ENCODE measurements around the gene ZC3H12C.

ZC3H12C gene

GRCh38 chr11:110156503-110156902 is 63.3 kb downstream of the ZC3H12C start:
- Mint-ChIP-seq H3K27ac (no peak overlapping the region), H3K36me3 (ENCODE audit: low read depth) (peaks cover 30% of the 10 kb centered on the region), H3K4me1 (peaks cover 14% of the 10 kb centered on the region), H3K27me3 (ENCODE audit: low read depth, poor library complexity) (no peaks in the 10 kb centered on the region), H3K9me3 (no peaks in the 10 kb centered on the region), H3K4me3 (no peak overlapping the region)
- no peak for DNase-seq
- TF ChIP-seq CTCF (IDR thresholded peaks at IDR 0.05): no peak

- peaks cover 38% of the 10 kb centered on the region for H3K36me3 Mint-ChIP-seq (ENCODE audit: low read depth)
- no peaks in the 10 kb centered on the region for H3K9me3 Mint-ChIP-seq
- peak overlapping the region; percentile 75 for H3K27ac Mint-ChIP-seq
- no peak for TF ChIP-seq CTCF (IDR thresholded peaks at IDR 0.05)
- H3K27me3 Mint-ChIP-seq (ENCODE audit: low read depth, poor library complexity): no peaks in the 10 kb centered on the region
- H3K4me3 Mint-ChIP-seq: no peak overlapping the region
- DNase-seq: no peak
- peaks cover 14% of the 10 kb centered on the region for H3K4me1 Mint-ChIP-seq
These were observed 65.4 kb downstream of the ZC3H12C start for GRCh38 chr11:110158317-110159200.

- H3K4me3 Mint-ChIP-seq: no peak overlapping the region
- no peak for TF ChIP-seq CTCF (IDR thresholded peaks at IDR 0.05)
- DNase-seq: no peak
- H3K27me3 Mint-ChIP-seq (ENCODE audit: low read depth, poor library complexity): no peaks in the 10 kb centered on the region
- peaks cover 14% of the 10 kb centered on the region for H3K4me1 Mint-ChIP-seq
- H3K27ac Mint-ChIP-seq: no peak overlapping the region
- H3K9me3 Mint-ChIP-seq: no peaks in the 10 kb centered on the region
- peaks cover 39% of the 10 kb centered on the region for H3K36me3 Mint-ChIP-seq (ENCODE audit: low read depth)
These were observed 66.3 kb downstream of the ZC3H12C start for GRCh38 chr11:110159476-110159875.

- DNase-seq: no peak
- no peak for TF ChIP-seq CTCF (IDR thresholded peaks at IDR 0.05)
- no peaks in the 10 kb centered on the region for H3K27me3 Mint-ChIP-seq (ENCODE audit: low read depth, poor library complexity)
- H3K36me3 Mint-ChIP-seq (ENCODE audit: low read depth): peaks cover 40% of the 10 kb centered on the region
- no peak overlapping the region for H3K27ac Mint-ChIP-seq
- no peak overlapping the region for H3K4me3 Mint-ChIP-seq
- peaks cover 14% of the 10 kb centered on the region for H3K4me1 Mint-ChIP-seq
- no peaks in the 10 kb centered on the region for H3K9me3 Mint-ChIP-seq
These were observed 66.8 kb downstream of the ZC3H12C start for GRCh38 chr11:110160016-110160415.

- Mint-ChIP-seq H3K4me1 (peaks cover 14% of the 10 kb centered on the region), H3K36me3 (ENCODE audit: low read depth) (peaks cover 40% of the 10 kb centered on the region), H3K4me3 (no peak overlapping the region), H3K27ac (no peak overlapping the region), H3K27me3 (ENCODE audit: low read depth, poor library complexity) (no peaks in the 10 kb centered on the region), H3K9me3 (no peaks in the 10 kb centered on the region)
- TF ChIP-seq CTCF (IDR thresholded peaks at IDR 0.05): no peak
- no peak for DNase-seq
These were observed 67.2 kb downstream of the ZC3H12C start for GRCh38 chr11:110160437-110160836.

GRCh38 chr11:110161061-110161460 is 67.9 kb downstream of the ZC3H12C start:
- Mint-ChIP-seq H3K4me1 (peaks cover 14% of the 10 kb centered on the region), H3K4me3 (no peak overlapping the region), H3K27ac (no peak overlapping the region), H3K27me3 (ENCODE audit: low read depth, poor library complexity) (no peaks in the 10 kb centered on the region), H3K9me3 (no peaks in the 10 kb centered on the region), H3K36me3 (ENCODE audit: low read depth) (peaks cover 38% of the 10 kb centered on the region)
- no peak for TF ChIP-seq CTCF (IDR thresholded peaks at IDR 0.05)
- no peak for DNase-seq
